Iris pigment epithelial cell (primary cell): Measurements from ENCODE around the gene KDM8.
A peak's percentile ranks its signal among the peaks of the same experiment; 100 is the strongest.

Source experiments
- DNase-seq: peaks from one replicate; pipeline ENCODE4 v3.0.0-alpha.2; 2011; ENCODE audit warnings: low read depth

Gene KDM8

DNA sequence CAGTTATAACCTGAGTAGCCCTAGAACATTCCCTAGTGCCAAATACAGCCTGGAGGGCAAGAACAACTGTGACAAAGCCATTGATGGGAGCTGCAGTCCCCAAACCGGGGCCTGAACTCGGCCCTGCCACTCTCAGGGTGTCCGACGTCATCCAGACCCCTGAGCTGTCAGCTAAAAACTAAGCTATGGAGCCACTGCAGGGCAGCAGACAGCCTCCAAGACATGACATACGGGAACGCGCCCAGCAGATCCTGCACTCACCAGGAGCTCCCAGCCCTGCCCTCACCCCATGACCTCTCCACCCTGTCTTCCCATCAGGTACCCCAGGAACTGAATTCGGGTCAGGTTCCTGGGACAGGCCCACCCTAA is 28.4 kb downstream of the KDM8 start:
- DNase-seq: no peak

GRCh38 chr16:27232061-27232900 is 29.0 kb downstream of the KDM8 start:
- no peak for DNase-seq

DNA sequence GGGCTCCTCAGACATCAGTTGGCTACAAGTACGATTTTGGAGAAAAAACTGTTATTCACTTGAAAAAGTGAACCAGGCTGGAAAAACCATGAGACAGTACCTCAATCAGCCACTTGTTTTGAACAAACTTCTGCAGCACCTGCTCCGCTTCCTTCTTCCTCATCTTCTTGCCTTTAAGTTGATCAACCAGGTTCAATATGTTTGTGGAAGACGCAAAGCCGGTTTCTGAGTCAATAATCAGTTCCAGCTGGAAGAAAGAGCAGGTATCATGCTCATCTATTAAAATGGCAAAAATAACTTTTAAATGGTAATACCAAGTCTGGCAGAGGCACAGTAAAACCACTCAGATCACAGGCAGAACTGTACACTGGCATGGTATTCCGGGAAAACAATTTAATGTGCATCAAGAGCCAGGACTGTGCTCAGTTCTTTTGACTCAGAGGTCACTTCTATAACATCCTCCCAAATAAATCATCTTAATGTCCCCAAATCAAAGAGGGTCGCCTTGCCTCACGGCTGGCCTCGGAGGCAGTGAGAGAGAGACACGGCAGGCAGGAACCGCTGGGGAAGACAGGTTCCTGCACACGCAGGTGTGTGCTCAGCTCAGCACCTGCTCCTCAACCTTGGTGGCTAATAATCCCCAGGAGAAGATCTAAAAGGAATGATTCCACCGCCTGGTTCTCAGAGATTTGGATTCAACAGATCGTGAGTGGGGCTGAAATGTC is 29.7 kb downstream of the KDM8 start:
- no peak for DNase-seq

DNA sequence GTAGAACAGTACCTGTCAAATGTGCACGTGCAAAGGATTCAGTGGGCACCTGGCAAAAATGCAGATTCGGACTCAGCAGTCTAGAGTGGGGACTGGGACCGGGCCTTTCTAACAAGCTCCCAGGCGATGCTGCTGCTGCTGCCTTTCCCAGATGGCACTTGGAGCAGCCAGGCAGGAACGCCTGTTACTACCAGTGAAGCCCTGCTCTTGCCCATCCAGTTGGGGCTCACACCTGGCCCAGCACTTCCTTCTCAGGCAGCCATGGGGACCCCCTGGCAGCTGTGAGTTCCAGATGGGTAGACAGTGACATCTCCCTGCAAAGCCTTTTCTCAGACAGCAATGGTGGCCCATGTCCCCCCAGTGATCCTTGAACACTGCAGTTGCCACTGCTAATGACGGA is 30.4 kb downstream of the KDM8 start:
- DNase-seq: no peak

DNA sequence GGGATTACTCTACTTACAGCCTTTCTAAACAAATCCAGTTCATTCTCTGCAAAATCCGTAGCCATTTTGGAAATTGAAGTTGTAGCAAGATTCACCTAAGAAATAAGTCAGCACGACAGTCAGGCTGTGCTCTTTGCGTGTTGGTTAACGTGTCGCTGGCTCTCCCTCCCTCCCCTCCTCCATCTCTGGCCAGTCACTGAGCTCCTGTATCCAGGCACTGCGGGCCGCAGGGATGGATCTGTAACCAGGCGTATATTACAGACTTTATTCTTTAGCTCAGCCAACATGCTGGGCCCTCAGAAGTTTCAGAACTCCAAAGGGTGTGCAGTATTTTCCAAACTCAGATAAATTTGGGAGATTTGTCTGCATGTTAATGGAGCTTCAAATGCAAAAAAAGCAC is 30.8 kb downstream of the KDM8 start:
- no peak for DNase-seq

GRCh38 chr16:27234603-27235002 is 31.3 kb downstream of the KDM8 start:
- no peak for DNase-seq

- DNase-seq: peak; percentile 90
Observed at GRCh38 chr16:27235055-27235937, 32.0 kb downstream of the KDM8 start.

- no peak for DNase-seq
Observed at GRCh38 chr16:27235938-27236245, 32.6 kb downstream of the KDM8 start.

GRCh38 chr16:27236635-27237218 is 33.4 kb downstream of the KDM8 start:
- no peak for DNase-seq

GRCh38 chr16:27237219-27238015 is 34.1 kb downstream of the KDM8 start:
- DNase-seq: no peak

- DNase-seq: no peak
Observed at GRCh38 chr16:27238016-27238587, 34.8 kb downstream of the KDM8 start.

- DNase-seq: no peak
Observed at GRCh38 chr16:27238591-27238990, 35.3 kb downstream of the KDM8 start.

GRCh38 chr16:27239026-27239425 is 35.7 kb downstream of the KDM8 start:
- DNase-seq: no peak

- peak; percentile 68 for DNase-seq
Observed at GRCh38 chr16:27239906-27240655, 36.8 kb downstream of the KDM8 start.

- peak; percentile 74 for DNase-seq
Observed at GRCh38 chr16:27240948-27241531, 37.7 kb downstream of the KDM8 start.

DNA sequence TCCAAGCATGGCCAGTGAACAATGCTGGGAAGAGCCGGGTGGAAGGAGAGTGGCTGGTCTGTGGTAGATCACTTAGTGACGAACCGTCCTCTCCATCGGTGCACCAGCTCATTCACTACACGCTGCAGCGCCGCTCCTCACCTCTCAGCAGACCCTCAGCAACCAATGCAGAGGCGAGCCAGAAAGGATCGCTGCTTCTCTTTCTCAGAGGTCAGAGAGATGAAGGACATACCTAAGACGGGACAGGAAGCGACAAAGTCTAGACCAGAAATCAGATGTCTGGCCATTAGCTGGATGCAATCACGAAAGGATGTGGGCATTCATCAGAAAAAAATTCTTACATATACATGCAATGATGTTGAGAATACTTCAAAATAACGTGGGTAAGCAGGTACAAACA is 38.3 kb downstream of the KDM8 start:
- DNase-seq: peak; percentile 45

DNA sequence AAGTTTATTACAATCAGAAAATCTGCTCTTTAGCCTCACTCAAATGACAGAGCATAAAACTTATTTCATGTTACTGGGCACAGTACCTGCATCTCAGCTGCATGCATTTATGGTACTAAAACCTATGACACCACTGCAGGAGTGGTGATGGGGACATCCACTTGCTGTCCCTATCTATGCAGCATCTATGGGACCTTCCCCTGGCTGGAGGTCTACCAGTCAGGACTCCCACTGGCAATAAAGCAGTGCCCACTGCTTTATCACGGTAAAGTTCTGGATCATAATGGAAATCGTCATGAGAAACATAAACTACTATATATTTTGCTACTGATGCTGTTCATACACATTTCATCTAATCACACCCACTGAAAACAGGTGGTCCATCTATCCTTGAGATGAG is 39.1 kb downstream of the KDM8 start:
- DNase-seq: no peak

DNA sequence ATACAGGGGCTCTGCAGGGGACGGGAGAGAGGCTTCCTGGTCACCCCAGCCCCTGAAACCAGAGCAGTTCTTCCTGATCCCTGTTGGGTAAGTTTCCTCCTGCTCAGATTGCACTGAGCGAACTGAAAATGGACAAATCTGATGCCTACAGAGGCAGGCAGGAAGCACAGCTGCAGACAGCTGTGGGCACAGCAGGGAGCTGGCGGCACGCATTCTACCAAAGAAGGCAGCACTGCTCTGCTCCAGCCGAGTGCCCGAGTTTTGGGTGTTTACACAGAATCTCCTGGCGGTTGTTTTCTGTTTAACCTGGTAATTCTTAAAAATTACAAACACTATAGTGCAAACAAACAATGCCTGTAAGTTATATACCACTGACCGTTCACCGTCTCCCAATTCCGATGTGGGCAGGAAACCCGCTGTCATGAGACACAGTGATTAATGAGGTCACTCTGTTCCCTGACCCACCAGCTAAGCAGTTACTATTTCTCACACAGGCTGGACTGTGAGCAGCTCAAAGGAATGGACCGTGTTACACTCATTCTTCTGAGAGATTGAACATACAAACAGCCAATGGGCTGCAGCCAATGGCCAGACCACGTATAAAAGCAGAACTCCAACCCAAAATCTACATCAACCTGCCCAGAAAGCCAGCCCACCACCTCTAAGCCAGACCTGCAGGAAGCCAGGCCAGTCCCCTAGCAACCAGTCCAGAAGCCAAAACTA is 39.7 kb downstream of the KDM8 start:
- peak; percentile 98 for DNase-seq

DNA sequence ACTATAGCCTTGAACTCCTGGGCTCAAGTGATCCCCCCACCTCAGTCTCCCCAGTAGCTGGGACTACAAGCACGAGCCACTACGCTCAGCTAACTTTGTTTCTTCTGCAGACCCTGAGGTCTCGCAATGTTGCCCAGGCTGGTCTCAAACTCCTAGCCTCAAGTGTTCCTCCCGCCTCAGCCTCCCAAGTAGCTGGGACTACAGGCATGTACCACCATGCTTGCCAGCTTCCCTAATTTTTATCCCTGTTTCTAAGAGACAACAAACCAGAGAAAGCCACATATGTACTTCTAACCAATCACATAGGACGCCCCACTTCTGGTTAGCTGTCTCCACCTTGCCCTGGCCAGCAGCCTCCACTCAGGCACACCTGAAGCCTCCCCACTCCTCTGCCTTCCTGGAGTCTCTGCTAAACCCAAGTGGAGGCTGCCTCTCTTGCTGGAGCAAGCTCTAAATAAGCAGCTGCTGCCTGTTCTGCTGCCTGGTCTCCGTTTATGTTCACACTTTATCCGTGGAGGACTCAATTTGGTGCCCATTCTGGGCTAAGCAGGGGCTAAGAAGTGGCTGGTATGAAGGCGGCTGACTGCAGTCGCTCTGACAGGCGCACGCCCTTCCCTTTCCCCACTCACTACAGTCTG is 40.5 kb downstream of the KDM8 start:
- no peak for DNase-seq
